Measurements from ENCODE around the gene NPBWR2.
"Not testable (repeated sequence)": the region's sequence is repeated elsewhere in the genome, so short reads cannot be mapped to it uniquely, and the experiment has no call there.

Gene NPBWR2

GRCh38 chr20:64102647-64103354, 4.6 kb downstream of the NPBWR2 start:
- peak in 1 of 2 experiments; percentile 30 for DNase-seq

- DNase-seq: peak in 1 of 2 experiments; percentile 61
Measured at GRCh38 chr20:64101731-64102621, 5.4 kb downstream of the NPBWR2 start.

- DNase-seq: no peak
Measured at GRCh38 chr20:64100946-64101688, 6.2 kb downstream of the NPBWR2 start.

- no peak for DNase-seq
Measured at GRCh38 chr20:64100566-64100888, 6.8 kb downstream of the NPBWR2 start.

GRCh38 chr20:64099880-64100565, 7.3 kb downstream of the NPBWR2 start:
- DNase-seq: no peak

- peak; percentile 11 to 74 for DNase-seq
Measured at GRCh38 chr20:64099086-64099786, 8.1 kb downstream of the NPBWR2 start.

DNA sequence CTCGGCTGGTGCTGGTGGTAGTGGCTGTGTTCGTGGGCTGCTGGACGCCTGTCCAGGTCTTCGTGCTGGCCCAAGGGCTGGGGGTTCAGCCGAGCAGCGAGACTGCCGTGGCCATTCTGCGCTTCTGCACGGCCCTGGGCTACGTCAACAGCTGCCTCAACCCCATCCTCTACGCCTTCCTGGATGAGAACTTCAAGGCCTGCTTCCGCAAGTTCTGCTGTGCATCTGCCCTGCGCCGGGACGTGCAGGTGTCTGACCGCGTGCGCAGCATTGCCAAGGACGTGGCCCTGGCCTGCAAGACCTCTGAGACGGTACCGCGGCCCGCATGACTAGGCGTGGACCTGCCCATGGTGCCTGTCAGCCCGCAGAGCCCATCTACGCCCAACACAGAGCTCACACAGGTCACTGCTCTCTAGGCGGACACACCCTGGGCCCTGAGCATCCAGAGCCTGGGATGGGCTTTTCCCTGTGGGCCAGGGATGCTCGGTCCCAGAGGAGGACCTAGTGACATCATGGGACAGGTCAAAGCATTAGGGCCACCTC, 8.8 kb downstream of the NPBWR2 start:
- no peak for DNase-seq

- DNase-seq: no peak
Measured at GRCh38 chr20:64096535-64096934, 10.8 kb downstream of the NPBWR2 start.

DNA sequence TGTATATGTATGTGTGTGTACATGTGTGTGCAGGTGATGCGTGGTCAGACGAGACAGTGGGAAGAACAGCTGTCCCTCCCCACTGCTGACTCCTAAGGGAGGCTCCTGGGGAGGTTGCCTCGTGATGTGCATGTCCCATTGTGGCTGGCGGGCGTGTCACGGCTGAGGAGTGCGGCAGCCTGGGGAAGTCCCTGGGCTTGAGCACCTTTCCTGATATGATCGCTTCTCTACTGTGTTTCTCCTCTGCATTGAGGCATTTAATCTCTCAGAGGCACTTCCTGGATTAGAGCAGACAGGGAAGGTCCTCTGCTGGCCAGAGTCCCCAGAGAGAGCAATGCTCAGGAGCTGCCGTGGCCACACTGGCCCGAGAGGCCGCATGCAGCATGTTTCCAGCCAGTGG, 11.4 kb downstream of the NPBWR2 start:
- no peak for DNase-seq

- DNase-seq: no peak
Measured at GRCh38 chr20:64095455-64095854, 11.9 kb downstream of the NPBWR2 start.

GRCh38 chr20:64093013-64093503, 14.3 kb downstream of the NPBWR2 start:
- no peak for DNase-seq

DNA sequence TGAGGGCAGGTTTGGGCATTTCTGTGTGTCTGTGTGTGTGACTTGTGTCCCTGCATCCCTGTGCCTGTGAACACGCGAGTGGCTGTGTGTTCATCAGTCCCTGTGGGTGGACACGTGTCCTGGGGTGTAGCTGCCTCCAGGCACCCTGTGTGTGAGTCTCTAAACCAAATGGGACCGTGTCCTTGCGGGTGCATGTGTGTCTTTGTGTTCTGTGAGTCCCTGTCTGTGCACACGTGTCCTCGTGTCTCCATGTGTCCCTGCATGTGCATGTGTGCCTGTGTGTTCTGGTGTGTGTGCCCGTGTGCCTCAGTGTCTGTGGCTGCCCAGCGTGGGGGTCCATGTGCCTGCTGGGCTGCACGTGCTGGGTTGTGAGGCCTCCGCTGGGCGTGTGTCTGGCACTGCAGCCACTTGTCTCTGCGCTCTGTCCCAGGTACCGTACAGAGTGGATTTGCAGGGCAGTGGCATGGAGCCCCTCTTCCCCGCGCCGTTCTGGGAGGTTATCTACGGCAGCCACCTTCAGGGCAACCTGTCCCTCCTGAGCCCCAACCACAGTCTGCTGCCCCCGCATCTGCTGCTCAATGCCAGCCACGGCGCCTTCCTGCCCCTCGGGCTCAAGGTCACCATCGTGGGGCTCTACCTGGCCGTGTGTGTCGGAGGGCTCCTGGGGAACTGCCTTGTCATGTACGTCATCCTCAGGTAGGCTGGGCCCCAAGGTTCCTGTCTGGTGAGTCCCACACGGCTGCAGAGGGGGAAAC, 14.9 kb downstream of the NPBWR2 start:
- peak in 1 of 2 experiments; percentile 21 for DNase-seq

GRCh38 chr20:64091770-64092169, 15.6 kb downstream of the NPBWR2 start:
- no peak for DNase-seq

DNA sequence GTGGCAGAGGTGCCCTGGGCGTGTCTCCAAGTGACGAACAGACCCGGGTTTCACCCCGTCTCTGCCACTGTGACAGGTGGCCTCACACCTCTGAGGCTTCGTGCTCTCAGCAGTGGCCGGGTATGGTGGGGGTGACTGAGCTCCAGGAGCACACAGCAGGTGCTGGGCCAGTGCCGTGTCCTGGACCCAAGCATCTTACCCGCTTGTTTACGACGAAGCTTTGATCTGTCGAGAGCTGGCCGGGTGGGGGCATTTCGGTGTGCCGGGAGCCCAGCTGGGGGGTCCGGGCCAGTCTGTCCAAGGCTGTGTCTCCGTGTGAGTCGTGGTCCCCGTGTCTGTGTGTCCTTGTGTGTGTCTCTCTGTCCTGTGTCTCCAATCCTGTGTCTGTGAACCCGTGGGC, 16.0 kb downstream of the NPBWR2 start:
- DNase-seq: no peak

GRCh38 chr20:64090165-64090564, 17.2 kb downstream of the NPBWR2 start:
- peak in 1 of 2 experiments; percentile 58 for DNase-seq

DNA sequence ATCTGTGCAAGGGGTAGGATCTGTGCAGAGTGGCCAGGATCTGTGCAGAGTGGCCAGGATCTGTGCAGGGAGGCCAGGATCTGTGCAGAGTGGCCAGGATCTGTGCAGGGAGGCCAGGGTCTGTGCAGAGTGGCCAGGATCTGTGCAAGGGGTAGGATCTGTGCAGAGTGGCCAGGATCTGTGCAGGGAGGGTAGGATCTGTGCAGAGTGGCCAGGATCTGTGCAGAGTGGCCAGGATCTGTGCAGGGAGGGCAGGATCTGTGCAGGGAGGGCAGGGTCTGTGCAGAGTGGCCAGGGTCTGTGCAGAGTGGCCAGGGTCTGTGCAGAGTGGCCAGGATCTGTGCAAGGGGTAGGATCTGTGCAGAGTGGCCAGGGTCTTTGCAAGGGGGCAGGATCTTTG, 18.8 kb downstream of the NPBWR2 start:
- DNase-seq: not testable (repeated sequence)

DNA sequence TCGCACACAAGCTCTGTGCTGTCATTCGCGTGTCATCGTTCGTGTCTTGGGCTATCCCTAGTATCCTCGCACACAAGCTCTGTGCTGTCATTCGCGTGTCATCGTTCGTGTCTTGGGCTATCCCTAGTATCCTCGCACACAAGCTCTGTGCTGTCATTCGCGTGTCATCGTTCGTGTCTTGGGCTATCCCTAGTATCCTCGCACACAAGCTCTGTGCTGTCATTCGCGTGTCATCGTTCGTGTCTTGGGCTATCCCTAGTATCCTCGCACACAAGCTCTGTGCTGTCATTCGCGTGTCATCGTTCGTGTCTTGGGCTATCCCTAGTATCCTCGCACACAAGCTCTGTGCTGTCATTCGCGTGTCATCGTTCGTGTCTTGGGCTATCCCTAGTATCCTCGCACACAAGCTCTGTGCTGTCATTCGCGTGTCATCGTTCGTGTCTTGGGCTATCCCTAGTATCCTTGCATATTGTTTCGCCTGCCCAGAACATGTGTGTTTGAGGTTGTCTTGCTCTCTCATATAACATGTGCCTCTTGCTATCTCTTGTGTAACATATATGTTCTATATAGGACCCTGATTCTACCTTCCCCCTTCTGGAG, 20.0 kb downstream of the NPBWR2 start:
- not testable (repeated sequence) for DNase-seq

GRCh38 chr20:64086801-64087200, 20.6 kb downstream of the NPBWR2 start:
- DNase-seq: no peak

DNA sequence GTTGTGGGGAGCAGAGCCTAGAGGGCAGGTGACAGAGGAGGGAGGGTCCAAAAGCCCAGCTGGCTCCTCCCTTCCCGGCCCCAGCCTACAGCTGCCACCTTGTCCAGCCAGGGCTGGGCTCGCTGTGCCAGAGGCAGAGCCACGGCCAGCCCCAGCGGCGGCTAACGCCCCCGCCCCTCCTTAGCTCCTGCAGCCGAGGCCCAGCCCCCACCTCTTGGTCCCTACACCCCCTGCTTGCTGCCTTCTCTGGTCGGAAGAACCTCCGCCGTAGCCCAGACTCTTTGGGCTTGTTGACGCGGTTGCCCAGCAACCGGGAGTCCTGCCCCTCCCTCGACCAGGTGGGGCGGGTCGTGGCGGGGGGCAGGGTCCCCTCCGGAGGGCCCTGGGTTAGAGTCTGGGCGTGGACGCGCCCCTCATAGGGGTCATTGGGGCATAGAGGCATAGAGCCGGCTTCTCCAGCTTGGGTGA, 22.6 kb downstream of the NPBWR2 start:
- DNase-seq: no peak

Data from NCI-H446 (cell line).